K562 (cell line): ENCODE data around the gene ATP5PO. TPM values are rescaled to one million over a fixed set of nuclear protein-coding genes. Genes with fewer than 3 reads are reported as not detected.

ENCODE experiments used
- BRD9 ChIP-seq: fragments of 450-650 bp; IDR thresholded peaks from 2 replicates; pipeline ENCODE4 v1.6.1; 2018; ENCODE audit warnings: low read depth; ENCODE audit not compliant: partially characterized antibody
- CEBPB ChIP-seq: fragments of 450-650 bp; IDR thresholded peaks from 2 replicates; pipeline ENCODE4 v1.6.1; 2016; ENCODE audit warnings: missing genetic modification characterization, missing compliant biosample characterization
- GATAD2B ChIP-seq: fragments of 450-650 bp; IDR thresholded peaks from 2 replicates; pipeline ENCODE4 v1.6.1; 2017; ENCODE audit warnings: mild to moderate bottlenecking, borderline replicate concordance
- HDGF ChIP-seq: fragments of 450-650 bp; IDR thresholded peaks from 2 replicates; pipeline ENCODE4 v1.6.1; 2016
- HLTF ChIP-seq: fragments of 450-650 bp; IDR thresholded peaks from 2 replicates; pipeline ENCODE4 v1.6.1; 2016
- HNRNPUL1 ChIP-seq: fragments of 200-400 bp; formaldehyde crosslinking; IDR thresholded peaks from 2 replicates; pipeline ENCODE4 v1.6.1; 2017; ENCODE audit warnings: low read length
- MCM3 ChIP-seq: fragments of 450-650 bp; IDR thresholded peaks from 2 replicates; pipeline ENCODE4 v1.6.1; 2016
- NKRF ChIP-seq: fragments of 450-650 bp; IDR thresholded peaks from 2 replicates; pipeline ENCODE4 v1.6.1; 2016; ENCODE audit warnings: borderline replicate concordance
- SRSF9 ChIP-seq: fragments of 200-400 bp; formaldehyde crosslinking; IDR thresholded peaks from 2 replicates; pipeline ENCODE4 v1.6.1; 2017; ENCODE audit warnings: low read depth, low read length, borderline replicate concordance
- XRCC3 ChIP-seq: fragments of 450-650 bp; IDR thresholded peaks from 2 replicates; pipeline ENCODE4 v1.6.1; 2017; ENCODE audit warnings: mild to moderate bottlenecking, moderate library complexity
- ZNF75A ChIP-seq: fragments of 450-650 bp; formaldehyde crosslinking; IDR thresholded peaks from 2 replicates; pipeline ENCODE4 v1.4.0; 2020; ENCODE audit warnings: mild to moderate bottlenecking
- polyA plus RNA-seq, 8 experiments: library from polyadenylated mRNA; depleted of rRNA in 4 of 8; stranded (reverse) in 5 of 8; unstranded in 3 of 8; fragments of >200 nt; fragmentation: Nextera tagmentation in 2 of 8; fragmentation: Illumina TruSeq in 1 of 8; extraction: Ambion mirVana in 2 of 8; extraction: Trizol in 1 of 8; gene quantifications; 2 replicates each; pipeline versions ENCODE4 v1.2.1 to v1.2.3, GENCODE V29; 2011 to 2014; ENCODE audit warnings: inconsistent platforms in 1 of 8, missing spikeins in 1 of 8
- total RNA-seq, 7 experiments: library from RNA; depleted of rRNA in 6 of 7; stranded (reverse); fragments of >200 nt in 6 of 7; fragmentation: Illumina TruSeq in 2 of 7; extraction: Trizol in 2 of 7; gene quantifications; 2 replicates each; pipeline versions ENCODE4 v1.2.1 to v1.2.3, GENCODE V29; 2011 to 2021; ENCODE audit warnings: low replicate concordance in 1 of 7
- TF ChIP-seq, protein P1 (sequence below): fragments of 200-600 bp; sonication (generic); IDR thresholded peaks from one replicate; pipeline ENCODE4 v1.6.1; 2012; ENCODE audit warnings: mild to moderate bottlenecking, low read depth, low read length, inconsistent platforms
- TF ChIP-seq, protein P2 (sequence below): fragments of 450-650 bp; formaldehyde crosslinking; IDR thresholded peaks from 2 replicates; pipeline ENCODE4 v1.4.0; 2022; ENCODE audit warnings: missing genetic modification characterization

The ATP5PO gene
- total and polyA plus RNA-seq, 9 of the 15 experiments (the other 6 are each of a cell fraction or from before 2014, with no cell fraction given) = 367 to 2,722 (median 808) TPM

DNA sequence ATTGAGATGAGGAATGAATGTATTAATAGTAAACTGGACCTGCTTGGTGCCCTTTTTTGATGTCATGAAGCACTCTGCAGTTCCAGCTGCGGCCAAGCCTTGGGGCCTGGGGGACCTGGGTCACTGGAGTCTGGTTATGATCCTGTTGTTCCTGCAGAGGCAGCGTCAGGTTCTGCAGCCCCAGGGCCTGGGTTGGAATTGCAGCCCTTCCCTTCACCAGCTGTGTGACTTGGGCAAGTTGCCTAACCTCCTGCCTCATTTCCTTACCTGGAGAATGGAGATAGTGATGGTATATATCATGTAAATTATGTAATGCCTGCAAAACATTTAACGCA is 9.1 kb upstream of the ATP5PO start (continued):
- TF ChIP-seq, protein P1, sequence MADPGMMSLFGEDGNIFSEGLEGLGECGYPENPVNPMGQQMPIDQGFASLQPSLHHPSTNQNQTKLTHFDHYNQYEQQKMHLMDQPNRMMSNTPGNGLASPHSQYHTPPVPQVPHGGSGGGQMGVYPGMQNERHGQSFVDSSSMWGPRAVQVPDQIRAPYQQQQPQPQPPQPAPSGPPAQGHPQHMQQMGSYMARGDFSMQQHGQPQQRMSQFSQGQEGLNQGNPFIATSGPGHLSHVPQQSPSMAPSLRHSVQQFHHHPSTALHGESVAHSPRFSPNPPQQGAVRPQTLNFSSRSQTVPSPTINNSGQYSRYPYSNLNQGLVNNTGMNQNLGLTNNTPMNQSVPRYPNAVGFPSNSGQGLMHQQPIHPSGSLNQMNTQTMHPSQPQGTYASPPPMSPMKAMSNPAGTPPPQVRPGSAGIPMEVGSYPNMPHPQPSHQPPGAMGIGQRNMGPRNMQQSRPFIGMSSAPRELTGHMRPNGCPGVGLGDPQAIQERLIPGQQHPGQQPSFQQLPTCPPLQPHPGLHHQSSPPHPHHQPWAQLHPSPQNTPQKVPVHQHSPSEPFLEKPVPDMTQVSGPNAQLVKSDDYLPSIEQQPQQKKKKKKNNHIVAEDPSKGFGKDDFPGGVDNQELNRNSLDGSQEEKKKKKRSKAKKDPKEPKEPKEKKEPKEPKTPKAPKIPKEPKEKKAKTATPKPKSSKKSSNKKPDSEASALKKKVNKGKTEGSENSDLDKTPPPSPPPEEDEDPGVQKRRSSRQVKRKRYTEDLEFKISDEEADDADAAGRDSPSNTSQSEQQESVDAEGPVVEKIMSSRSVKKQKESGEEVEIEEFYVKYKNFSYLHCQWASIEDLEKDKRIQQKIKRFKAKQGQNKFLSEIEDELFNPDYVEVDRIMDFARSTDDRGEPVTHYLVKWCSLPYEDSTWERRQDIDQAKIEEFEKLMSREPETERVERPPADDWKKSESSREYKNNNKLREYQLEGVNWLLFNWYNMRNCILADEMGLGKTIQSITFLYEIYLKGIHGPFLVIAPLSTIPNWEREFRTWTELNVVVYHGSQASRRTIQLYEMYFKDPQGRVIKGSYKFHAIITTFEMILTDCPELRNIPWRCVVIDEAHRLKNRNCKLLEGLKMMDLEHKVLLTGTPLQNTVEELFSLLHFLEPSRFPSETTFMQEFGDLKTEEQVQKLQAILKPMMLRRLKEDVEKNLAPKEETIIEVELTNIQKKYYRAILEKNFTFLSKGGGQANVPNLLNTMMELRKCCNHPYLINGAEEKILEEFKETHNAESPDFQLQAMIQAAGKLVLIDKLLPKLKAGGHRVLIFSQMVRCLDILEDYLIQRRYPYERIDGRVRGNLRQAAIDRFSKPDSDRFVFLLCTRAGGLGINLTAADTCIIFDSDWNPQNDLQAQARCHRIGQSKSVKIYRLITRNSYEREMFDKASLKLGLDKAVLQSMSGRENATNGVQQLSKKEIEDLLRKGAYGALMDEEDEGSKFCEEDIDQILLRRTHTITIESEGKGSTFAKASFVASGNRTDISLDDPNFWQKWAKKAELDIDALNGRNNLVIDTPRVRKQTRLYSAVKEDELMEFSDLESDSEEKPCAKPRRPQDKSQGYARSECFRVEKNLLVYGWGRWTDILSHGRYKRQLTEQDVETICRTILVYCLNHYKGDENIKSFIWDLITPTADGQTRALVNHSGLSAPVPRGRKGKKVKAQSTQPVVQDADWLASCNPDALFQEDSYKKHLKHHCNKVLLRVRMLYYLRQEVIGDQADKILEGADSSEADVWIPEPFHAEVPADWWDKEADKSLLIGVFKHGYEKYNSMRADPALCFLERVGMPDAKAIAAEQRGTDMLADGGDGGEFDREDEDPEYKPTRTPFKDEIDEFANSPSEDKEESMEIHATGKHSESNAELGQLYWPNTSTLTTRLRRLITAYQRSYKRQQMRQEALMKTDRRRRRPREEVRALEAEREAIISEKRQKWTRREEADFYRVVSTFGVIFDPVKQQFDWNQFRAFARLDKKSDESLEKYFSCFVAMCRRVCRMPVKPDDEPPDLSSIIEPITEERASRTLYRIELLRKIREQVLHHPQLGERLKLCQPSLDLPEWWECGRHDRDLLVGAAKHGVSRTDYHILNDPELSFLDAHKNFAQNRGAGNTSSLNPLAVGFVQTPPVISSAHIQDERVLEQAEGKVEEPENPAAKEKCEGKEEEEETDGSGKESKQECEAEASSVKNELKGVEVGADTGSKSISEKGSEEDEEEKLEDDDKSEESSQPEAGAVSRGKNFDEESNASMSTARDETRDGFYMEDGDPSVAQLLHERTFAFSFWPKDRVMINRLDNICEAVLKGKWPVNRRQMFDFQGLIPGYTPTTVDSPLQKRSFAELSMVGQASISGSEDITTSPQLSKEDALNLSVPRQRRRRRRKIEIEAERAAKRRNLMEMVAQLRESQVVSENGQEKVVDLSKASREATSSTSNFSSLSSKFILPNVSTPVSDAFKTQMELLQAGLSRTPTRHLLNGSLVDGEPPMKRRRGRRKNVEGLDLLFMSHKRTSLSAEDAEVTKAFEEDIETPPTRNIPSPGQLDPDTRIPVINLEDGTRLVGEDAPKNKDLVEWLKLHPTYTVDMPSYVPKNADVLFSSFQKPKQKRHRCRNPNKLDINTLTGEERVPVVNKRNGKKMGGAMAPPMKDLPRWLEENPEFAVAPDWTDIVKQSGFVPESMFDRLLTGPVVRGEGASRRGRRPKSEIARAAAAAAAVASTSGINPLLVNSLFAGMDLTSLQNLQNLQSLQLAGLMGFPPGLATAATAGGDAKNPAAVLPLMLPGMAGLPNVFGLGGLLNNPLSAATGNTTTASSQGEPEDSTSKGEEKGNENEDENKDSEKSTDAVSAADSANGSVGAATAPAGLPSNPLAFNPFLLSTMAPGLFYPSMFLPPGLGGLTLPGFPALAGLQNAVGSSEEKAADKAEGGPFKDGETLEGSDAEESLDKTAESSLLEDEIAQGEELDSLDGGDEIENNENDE = no peak
- TF ChIP-seq MCM3 (no peak), BRD9 (no peak), XRCC3 (no peak), SRSF9 (no peak), HNRNPUL1 (no peak), HDGF (no peak), NKRF (no peak), CEBPB (tag) (no peak), HLTF (no peak), GATAD2B (no peak), ZNF75A (CRISPR knock-in tag) (no peak)
- TF ChIP-seq, protein P2, sequence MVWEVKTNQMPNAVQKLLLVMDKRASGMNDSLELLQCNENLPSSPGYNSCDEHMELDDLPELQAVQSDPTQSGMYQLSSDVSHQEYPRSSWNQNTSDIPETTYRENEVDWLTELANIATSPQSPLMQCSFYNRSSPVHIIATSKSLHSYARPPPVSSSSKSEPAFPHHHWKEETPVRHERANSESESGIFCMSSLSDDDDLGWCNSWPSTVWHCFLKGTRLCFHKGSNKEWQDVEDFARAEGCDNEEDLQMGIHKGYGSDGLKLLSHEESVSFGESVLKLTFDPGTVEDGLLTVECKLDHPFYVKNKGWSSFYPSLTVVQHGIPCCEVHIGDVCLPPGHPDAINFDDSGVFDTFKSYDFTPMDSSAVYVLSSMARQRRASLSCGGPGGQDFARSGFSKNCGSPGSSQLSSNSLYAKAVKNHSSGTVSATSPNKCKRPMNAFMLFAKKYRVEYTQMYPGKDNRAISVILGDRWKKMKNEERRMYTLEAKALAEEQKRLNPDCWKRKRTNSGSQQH = no peak
